GM20431 (cell line): ENCODE results near the gene MGLL.

Experiments used
- in situ Hi-C: fragments of 300-500 bp; cut with MseI, MboI; formaldehyde crosslinking; loops from one replicate; pipeline ENCODE4 v1.15.0; 2020; ENCODE audit warnings: low sequenced_read_pairs; ENCODE audit not compliant: unreplicated experiment

MGLL gene

DNA sequence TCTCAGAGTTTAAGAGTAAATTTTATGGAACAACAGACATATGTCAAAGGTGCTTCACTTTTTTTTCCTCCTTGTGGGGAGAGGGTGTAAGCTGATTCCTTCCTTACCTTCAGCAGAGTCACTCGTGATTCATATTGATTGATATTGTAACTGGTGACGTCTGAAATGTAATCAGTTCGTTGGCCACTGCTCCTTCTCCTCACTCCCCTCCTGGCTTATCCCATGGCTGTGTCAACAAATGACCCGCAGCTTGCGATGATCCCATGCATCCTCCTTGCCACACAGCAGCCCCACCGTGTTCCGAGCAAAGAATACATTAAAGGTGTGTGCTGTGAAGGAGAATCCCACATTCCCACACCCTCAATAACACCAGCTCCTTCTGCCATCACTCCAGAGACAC is 7.3 kb downstream of the MGLL start:
- in situ Hi-C loops = no loop called here

DNA sequence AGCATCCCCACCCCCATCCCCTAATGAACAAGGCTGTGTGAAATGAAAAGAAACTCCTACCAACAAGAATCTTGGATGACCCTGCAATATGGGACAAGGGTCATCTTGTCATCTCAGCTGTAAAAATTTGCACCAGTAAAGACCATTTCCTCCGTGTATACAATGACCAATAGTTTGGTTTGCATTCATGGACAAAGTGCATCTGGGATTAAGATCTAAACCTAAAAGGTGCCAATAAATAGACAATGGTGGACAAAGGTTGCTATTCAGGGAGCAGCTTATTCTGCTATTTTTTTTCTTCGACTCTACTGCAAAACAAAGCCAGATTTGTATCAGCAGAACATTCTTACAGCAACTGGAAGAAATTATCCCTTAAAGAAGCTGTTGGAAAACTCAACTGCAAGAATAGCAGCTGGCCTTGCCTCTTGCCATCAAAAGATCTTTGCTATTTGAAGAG is 8.0 kb downstream of the MGLL start:
- in situ Hi-C loops = no loop called here

DNA sequence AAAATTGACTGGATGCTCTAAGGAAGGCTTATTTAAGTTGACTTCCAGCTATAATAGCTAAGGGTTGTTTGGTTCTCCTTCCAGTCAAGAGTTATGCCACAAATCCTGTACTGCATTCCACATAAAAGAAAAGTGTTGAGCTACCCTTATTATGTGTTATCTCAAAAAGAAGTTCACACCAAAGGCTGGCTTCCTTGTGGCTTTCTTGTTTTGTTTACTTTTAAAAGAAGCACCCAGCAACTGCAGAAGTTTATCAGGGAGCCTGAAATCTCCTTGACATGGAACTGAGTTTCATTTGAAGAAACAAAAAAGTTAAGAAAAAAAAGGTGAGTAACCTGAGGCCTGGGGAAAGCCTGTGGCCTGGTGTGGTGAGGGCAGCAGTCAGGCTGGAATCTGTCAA is 10.2 kb downstream of the MGLL start:
- in situ Hi-C loops = no loop called here

DNA sequence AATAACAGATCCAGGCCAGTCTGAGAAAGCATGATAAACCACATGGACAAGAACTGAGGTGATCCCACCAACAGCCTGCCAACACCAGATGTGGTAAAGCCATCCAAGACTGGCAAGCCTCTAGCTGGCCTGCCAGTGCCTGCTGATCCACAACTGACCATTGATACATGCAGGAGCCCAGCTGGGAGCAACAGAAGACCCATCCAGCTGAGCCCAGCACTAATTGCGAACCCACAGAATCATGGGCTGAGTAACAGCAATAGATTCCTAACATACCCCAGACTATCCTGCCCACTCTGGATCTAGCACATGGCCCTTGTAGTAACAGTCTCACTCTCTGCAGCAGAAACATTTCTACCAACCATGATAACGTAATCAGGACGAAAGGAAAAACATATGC is 10.6 kb downstream of the MGLL start:
- in situ Hi-C loops = no loop called here

DNA sequence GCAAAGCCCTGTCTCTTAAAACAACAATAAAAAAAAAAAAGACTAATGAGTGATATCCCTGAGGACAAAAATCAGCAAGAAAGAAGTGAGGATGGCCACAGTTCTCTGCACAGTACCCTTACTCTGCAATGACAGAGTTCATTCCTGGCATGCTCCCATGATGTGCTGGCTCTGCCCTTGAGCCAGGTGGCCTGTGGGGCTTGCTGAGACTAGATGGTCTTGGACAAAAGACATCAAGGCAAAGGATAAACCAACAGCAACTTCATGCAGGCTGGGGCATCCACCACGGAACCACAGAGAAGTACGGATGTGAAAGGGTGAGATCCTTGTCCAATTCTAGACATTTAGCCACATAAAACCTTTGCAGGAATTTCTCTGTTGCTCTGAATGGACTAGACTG is 12.7 kb downstream of the MGLL start:
- in situ Hi-C loops = no loop called here

DNA sequence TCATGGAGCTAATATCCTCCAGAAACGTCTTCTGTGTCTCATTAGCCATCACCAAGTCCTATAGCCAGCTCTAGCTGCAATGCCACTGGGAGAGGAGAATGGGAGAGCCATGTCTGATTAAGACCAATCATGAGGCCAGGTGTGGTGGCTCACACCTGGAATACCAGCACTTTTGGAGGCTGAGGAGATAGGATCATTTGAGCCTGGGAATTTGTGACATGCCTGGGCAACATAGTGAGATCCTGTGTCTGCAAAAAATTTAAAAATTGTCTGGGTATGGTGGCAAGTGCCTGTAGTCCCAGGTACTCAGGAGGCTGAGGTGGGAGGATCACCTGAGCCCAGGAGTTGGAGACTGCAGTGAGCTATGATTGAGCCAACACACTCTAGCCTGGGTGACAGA is 13.1 kb downstream of the MGLL start:
- in situ Hi-C loops = no loop called here

DNA sequence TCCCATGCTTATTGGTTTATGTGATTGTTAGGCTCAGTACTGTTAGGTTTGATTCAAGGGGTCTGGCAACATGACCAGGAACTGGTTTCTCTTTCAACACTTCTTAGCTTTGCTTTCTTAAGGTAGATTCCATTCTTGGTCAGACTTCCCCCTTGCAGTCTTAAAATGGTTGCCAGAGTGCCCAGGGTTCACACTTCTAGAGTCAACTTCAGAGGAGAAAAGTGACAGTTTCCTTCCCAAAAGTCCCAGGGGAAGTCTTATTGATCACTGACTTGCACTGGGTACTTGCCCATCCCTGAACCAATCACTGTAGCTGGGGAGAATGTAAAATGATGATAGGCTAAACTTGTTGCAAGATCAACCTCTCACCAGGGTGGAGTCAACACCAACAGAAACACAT is 14.1 kb downstream of the MGLL start:
- in situ Hi-C loops = no loop called here

DNA sequence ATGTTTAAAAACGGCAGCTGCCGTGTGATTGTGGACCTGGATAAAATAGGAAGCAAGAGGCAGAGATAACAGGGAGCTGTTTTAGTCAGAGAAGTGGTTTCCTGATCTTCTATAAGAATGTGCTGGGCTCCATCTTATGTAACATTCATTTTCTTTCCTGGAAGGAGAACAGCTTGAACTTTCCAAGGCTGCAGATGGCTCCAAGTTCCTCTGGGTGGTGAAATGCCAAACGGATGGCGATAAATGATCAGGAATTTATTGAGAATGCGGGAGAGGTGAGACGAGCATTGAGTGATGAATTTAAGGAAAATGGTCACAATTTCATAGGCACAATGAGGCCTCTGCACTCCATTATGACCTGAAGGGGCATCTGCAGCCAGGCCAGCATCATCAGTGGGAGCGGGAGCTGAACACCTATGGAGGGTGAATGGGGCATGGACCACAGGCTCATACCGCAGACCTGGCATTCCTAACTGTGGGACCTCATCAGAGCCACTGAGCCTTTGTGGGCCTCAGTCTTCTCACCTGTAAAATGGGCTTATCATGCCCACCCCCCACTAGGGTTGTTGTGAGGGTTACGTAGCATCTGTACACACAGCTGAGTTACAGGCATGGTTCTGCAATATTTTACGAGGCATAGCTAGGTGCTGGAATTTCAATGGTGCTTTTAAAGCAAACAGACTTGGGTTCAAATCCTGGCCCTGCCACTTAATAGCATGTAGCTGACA is 17.1 kb downstream of the MGLL start:
- in situ Hi-C loops = no loop called here

DNA sequence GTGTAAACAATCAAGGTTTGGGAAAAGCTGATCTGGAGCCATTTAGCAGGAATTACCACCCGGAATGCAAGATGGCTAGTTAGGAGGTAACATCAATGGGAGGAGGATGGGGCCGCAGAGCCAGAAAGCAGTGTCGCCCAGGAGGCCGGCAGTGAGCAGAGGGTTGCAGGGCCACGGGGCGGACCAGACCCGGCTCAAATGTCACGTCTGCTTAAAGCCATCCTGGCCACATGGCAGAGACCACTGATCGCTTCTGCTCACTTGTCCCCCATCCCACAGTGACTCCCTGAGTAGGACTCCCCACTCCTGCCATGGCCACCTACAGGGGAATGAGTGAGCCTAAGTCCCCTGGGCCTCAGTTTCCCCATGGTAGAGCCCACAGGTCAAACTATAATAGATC is 18.2 kb downstream of the MGLL start:
- in situ Hi-C loops = no loop called here

DNA sequence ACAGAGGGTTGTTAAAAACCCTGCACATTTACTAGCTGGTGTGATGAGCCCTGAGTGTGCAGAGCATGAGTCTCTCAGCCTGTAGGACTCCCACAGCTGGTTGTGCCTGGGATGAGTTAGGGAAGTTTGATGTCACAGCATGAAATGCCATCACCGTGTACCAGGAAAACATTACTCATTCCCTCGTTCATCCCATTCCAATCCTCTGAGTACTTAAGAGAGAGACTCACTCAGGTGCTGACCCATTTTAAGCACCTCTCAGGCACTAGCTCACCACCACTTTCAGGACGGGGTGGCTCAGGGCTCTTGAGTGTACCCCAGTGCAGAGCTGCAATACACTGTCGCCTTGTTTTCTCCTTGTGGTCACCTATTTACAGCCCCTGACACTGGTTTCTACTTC is 18.7 kb downstream of the MGLL start:
- in situ Hi-C loops = no loop called here

DNA sequence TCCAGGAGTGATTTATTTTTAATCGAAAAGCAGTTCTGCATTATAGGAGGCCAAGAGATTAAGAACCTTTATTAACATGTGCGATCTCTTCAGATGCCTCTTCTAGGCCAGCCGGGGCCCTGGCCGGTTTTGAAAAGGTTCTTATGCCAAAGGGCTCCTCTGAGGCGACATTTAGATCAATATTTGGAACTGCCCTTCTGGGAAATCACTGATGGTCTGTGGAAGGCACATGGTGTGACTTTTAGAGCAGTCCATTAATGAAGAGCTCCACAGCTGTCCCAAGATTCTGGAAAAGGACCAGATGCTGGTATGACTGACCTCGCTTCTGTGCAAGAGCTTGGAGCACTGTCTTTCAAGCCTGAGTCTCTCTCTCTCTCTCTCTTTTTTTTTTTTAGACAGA is 19.7 kb downstream of the MGLL start:
- in situ Hi-C loops = no loop called here

DNA sequence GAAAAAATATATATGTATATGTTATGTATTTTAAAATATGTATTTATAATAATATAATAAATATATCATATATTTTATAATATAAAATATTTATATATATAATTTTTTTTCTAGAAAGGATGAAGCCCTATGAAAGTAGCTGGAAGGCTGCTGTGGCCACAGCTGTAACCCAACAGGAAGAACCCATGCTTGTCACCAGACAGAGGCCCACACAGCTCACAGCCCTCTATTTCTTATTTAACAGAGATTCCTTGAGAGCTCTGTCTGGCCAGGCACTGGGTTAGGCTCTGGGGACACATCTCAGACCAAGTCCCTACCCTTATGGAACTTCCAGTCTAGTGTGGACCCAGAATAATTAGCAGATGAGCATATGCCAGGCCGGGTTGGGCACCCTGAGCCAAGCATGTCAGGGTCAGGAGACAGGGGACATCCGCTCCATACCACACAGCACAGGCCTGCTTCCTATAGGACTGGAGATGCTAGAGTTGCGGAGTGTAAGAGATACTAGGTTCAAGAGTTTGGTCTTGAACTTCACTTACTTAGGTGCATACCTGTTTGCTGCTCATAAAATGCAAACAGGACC is 20.5 kb downstream of the MGLL start:
- in situ Hi-C loops = no loop called here

DNA sequence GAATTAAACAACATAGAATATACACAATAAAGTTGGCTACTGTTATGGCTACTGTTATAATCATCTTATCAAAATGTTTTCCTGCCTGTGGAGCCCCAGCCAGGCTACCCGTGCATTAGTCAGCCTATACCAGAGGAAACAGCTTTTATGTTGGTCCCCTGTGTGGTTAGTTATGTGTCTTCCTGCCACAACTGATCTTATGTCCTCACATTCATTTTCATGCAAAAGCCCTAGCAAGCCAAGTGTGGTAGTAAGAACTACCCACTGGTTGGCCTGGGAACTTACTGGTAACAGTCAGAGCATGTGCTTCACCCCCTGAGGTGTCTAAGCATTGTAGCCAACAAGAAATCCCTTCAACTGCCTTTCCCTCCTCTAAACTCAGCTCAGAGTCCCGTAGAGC is 21.8 kb downstream of the MGLL start:
- in situ Hi-C loops = no loop called here

DNA sequence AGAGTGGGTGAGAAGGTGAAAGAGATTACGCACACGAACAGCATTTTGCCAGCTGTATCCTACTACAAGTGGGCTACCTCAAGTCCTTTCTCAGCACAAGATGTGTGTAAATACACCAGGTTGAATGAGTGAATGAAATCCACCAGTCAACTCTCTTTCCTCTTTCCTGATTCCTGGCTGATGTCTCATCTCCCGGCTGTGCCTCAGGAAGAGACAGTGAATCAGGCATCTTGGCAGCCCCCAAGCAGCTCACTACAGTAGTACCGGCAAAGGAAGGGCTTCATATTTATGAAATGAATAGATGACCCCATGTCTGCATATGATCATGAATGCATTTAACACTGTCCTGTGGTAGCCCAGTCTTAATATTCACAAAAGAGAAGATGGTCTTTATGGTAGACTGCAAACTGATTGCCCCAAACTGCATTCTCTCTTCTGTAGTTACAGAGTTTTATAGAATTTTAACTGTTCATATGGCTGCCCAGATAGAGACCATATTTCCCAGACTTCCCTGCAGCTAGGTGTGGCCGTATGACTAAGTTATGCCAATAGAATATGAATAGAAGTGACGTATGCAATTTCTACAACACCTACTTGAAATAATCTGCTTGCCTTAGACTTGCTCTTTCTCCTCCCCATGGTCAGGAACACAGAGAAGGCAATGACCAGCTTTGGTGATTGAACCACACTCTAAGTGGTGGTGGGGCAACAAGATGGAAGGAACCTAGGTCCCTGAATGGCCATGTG is 22.7 kb downstream of the MGLL start:
- in situ Hi-C loops = no loop called here

DNA sequence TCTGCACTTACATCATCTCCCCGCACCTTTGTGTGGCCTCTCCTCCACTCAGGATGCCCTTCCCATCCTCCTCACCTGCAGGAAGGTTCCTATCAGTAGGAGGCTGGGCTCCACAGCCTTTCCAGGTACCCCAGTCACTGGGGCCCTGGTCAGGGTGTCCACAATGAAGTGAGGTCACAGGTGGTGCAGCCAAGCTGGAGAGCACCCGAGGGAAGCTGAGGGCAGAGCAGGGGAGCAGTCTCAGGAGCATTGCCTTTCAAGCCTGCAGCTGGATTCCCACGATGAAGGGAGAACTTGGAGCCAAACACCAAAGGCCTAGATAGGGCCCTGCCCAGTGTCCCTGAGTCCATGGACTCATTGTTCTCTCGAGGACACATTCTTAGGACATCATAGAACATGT is 23.6 kb downstream of the MGLL start:
- in situ Hi-C loops = no loop called here

DNA sequence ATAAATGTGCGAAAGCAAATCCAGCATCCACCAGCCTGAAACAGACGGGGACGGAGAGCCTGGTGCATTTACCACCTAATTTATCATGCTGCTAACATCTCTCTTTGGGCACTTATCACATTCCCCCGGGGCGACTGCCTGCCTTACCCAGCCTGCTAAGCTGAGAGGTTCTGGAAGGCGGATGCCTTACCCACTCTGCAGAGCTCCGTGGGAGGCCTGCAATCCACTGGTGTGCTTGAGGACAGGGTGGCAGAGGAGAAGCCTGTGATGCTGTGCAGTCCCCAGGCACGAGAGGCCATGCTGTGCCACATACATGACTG is 25.5 kb downstream of the MGLL start:
- in situ Hi-C loops = no loop called here

DNA sequence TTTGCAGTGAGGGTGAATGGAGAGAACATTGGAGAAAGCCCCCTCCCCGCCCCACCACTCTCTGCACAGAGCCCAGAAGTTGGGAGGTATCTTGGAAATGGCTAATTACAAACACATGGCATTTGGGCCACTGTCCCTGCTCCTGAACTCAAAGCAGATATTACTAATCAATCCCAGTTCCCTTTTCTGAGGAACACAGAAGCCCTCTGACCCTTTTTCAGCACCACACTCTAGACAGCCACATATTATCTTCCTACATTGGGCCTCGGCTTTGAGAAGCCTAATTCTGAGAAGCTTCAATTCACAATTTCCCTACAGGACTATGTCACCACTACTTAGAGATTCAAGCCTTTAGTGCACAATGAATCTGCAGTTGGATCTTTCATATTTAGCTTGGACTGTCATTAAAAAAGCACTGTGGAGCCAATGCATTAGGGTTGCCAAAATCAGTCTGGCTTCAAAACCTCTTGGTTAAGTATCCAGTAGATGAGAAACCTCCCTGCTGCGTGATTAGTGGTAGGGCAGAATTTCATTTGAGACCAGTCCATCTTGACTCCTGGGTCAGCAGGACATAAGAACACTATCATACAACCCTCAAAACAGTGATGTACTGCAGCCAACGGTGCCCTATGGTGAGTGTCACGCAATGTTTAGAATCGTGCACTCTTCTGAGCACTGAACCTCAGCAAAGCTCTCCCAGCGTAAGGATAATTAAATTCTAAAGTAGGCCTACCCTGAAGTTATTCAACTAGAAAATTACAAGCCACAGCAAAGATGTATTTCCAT is 26.1 kb downstream of the MGLL start:
- in situ Hi-C loops = no loop called here

DNA sequence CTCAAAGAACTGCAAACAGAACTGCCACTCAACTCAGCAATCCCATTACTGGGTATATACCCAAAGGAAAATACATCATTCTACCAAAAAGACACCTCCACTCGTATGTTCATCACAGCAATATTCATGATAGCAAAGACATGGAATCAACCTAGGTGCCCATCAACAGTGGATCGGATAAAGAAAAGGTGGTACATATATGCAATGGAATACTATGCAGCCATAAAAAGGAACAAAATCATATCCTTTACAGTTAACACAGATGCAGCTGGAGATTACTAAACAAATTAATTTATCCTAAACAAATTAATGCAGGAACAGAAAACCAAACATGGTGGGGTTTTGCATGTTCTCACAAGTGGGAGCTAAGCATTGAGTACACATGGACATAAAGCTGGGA is 27.3 kb downstream of the MGLL start:
- in situ Hi-C loops = no loop called here

DNA sequence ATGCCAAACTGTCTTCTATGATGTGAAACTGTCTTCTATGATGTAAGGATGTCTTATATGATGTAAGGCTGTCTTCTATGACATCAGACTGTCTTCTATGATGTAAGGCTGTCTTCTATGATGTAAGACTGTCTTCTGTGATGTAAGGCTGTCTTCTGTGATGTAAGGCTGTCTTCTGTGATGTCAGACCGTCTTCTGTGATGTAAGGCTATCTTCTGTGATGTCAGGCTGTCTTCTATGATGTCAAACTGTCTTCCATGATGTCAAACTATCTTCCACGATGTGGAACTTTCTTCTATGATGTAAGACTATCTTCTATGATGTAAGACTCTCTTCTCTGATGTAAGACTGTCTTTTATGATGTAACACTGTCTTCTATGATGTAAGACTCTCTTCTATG is 27.9 kb downstream of the MGLL start:
- in situ Hi-C loops = no loop called here

DNA sequence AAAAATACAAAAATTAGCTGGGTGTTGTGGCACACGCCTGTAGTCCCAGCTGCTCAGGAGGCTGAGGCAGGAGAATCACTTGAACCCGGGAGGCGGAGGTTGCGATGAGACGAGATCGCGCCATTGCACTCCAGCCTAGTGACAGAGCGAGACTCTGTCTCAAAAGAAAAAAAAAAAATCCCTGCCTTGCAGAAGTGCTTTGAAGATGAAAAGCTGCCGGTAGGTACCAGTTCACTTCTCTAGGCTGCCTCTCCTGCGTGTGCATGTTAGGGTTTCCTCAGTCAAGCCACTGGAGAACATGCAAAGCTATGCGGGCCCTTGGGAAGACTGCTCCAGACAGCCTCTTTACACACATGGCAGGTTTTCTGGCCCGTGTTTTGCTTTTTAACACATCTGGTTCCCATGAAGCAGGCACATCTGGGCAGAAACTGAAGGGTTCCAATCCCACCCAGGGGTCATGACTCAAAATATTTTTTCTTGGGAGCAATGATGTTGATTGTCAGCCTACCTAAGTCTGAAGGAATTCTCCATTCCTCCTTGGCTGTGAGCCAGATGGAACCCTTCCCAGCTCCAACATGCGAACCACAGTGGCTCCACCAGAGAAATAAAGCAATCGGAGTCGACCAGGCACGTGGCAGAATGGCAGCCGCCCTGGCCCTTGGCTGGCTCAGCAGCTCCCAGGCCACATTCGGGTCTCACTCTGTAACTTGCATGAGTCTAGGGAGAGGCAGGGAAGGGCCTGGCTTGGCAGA is 29.6 kb downstream of the MGLL start:
- in situ Hi-C loops = no loop called here
